Measurements from ENCODE around the gene MR1.

The MR1 gene

DNA sequence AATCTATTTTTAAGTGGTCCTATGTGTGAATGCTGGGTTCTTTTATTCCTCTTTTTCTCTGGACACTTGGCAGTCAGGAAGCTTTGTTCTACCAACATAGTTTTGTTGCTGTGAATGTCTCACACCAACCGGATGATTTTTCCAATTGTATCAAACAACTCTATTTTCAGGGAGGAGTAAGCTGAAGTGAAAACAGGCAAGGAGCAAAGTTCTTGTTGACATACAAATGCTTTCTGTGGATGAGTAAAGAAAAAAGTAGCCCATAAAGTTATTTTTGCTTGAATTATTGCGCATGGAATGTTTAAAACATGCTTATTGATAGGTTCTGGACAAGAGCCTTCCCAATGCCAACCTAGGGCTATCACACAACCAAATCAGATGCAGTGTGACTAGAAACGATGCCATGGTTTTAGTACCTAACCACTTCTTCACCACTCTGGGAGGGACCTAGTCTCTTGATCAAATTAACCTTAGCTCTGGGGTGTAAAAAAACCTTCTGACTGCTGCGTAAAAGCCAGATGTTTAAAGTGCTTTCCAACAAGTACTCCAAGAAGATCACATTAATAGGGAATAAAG is 59.2 kb downstream of the MR1 start:
- no peak overlapping the region for H3K4me3 ChIP-seq (ENCODE audit: low read length)
- H2AFZ ChIP-seq (ENCODE audit: low read depth, low read length): no peak overlapping the region
- H3K36me3 ChIP-seq (ENCODE audit: insufficient read depth, low read length): no peaks in the 10 kb centered on the region
- H3K4me1 ChIP-seq (ENCODE audit: insufficient read depth, low read length): peaks cover 38% of the 10 kb centered on the region
- no peaks in the 10 kb centered on the region for H3K27me3 ChIP-seq (ENCODE audit: insufficient read depth, low read length)
- no peaks in the 10 kb centered on the region for H3K9me3 ChIP-seq (ENCODE audit: low read length)

DNA sequence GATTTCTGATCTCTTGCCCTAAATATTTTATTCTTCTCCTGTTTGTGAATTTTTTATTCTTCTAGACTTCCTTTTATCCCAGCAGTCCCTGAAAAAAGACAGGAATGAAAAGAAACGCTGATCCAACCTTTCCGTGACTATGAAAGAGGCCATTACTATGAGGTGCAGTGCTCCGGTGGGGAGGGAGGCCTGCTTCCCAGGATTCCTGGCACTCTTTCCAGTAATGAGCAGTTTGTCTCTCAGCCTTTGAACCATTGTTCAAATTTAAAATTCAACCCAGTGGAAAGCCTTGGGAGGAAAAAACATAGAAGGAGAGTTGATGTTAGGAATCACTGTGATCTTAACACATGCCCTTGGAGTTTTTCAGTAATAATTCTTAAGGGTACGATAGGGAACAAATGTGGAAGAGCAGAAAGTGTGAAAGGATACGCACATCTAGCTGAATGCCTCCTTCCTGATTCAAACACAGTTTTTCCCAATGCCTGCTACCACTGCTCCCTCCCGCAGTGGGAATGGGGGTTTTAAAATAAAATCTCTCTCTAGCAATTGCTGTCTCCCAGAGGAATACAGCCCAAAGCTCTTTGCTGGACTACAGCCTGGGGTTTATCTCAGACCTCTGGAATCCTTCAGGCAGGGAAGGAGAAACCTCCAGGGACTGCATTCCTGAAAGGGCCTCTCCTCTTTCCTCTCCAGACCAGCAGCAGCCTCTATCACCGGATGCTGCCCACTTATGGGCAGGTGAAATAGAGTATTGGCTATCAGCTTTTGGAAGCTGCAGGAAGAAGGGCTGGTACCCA is 60.8 kb downstream of the MR1 start:
- Histone ChIP-seq H3K36me3 (ENCODE audit: insufficient read depth, low read length) (no peaks in the 10 kb centered on the region), H3K9me3 (ENCODE audit: low read length) (no peaks in the 10 kb centered on the region), H3K27me3 (ENCODE audit: insufficient read depth, low read length) (no peaks in the 10 kb centered on the region), H3K4me1 (ENCODE audit: insufficient read depth, low read length) (peaks cover 46% of the 10 kb centered on the region), H2AFZ (ENCODE audit: low read depth, low read length) (no peak overlapping the region), H3K4me3 (ENCODE audit: low read length) (no peak overlapping the region)

DNA sequence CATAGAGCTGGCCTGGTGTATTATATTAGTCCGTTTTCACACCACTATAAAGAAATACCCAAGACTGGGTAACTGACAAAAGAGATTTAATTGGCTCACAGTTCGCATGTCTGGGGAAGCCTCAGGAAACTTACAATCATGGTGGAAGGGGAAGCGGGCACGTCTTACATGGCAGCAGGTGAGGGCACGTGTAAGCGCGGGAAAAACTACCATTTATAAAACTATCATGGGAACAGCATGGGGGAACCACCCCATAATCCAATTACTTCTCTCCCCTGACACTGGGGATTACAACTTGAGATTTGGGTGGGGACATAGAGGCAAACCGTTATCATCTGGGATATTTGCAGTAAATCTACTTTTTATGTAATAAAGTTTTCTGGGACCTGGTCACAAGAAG is 61.5 kb downstream of the MR1 start:
- Histone ChIP-seq H3K4me1 (ENCODE audit: insufficient read depth, low read length) (peaks cover 50% of the 10 kb centered on the region), H3K27me3 (ENCODE audit: insufficient read depth, low read length) (no peaks in the 10 kb centered on the region), H3K4me3 (ENCODE audit: low read length) (no peak overlapping the region), H3K36me3 (ENCODE audit: insufficient read depth, low read length) (no peaks in the 10 kb centered on the region), H2AFZ (ENCODE audit: low read depth, low read length) (no peak overlapping the region), H3K9me3 (ENCODE audit: low read length) (no peaks in the 10 kb centered on the region)

DNA sequence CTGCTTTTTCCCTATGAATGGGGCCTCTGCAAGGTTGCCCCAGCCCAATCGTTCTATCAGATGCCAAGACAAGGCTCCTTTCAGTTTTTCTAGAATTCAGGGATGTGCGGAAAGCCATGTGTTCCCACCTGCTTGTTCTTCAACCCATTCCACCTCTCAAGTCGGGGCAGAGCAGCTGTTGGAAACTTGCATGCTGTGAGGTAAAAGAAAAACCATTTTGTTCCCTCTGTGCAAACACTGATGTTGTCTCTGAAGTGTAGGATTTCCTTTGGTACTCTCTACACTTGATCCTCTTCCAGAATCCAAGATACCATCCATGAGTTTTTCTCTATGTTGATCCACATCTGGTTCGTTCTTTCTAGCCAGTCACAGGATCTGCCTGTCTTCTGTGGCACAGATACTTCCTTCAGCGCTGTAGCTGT is 62.0 kb downstream of the MR1 start:
- Histone ChIP-seq H3K4me3 (ENCODE audit: low read length) (no peak overlapping the region), H2AFZ (ENCODE audit: low read depth, low read length) (no peak overlapping the region), H3K36me3 (ENCODE audit: insufficient read depth, low read length) (no peaks in the 10 kb centered on the region), H3K27me3 (ENCODE audit: insufficient read depth, low read length) (no peaks in the 10 kb centered on the region), H3K9me3 (ENCODE audit: low read length) (no peaks in the 10 kb centered on the region), H3K4me1 (ENCODE audit: insufficient read depth, low read length) (peaks cover 48% of the 10 kb centered on the region)

DNA sequence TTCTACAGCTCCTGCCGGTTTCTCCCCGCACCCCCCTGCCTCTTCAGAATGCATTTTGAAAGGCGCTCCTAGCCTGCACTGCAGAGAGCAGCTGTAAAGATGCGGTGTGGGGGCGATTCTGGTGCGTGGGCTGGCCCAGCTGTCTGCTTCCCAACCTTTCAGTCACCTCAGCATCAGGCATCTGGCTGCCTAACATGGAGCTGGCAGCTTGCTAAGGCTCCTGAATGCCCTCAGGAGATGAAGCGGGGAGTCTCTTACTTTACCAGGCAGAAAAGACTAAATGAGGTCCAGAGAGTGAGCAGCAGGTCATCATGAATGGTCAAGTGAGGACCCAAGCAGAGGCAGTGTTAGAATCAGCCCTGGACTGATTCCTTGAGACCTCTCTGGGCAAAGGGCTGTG is 63.5 kb downstream of the MR1 start:
- H3K9me3 ChIP-seq (ENCODE audit: low read length): no peaks in the 10 kb centered on the region
- H3K27me3 ChIP-seq (ENCODE audit: insufficient read depth, low read length): no peaks in the 10 kb centered on the region
- no peaks in the 10 kb centered on the region for H3K36me3 ChIP-seq (ENCODE audit: insufficient read depth, low read length)
- no peak overlapping the region for H3K4me3 ChIP-seq (ENCODE audit: low read length)
- no peak overlapping the region for H2AFZ ChIP-seq (ENCODE audit: low read depth, low read length)
- H3K4me1 ChIP-seq (ENCODE audit: insufficient read depth, low read length): peaks cover 37% of the 10 kb centered on the region

DNA sequence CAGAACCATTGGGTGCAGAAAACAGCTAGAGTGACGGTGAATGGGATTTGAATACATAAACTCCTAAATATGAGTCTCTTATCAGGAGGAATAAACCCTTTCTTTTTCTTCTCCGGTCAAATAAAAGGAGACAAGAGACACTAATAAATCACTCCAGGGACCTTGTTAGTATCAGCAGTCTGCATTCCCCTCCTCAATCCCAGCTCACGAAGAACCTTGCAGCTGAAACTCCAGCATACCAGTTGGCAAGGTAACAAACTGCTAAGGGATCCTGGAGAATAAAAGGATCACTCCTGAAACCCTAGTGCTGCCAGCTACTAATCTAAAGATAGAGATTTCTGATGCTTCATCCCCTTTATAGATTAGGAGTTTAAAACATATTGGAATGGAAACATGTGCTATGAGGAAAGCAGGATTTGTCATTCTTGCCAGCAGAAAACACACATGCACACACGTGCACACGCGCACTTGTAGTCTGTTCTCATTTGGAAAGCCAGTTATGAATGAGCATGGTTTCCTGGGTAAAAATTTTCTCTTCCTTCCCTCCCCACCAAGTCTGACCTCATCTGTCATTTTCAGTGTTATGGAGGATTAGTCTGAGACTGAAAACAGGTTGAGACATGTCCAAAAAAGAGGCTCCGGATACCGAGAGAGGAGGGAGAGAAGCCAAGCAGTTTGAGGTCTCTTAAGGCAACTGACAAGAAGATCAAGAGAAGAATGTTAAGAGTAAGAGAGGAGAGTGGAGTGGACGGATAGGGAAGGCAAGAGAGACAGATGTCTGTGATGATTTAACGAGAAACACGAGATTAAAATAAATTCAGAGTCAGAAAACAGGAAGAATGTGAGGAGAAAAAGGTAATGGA is 65.6 kb downstream of the MR1 start:
- H3K4me3 ChIP-seq (ENCODE audit: low read length): no peak overlapping the region
- H3K27me3 ChIP-seq (ENCODE audit: insufficient read depth, low read length): no peaks in the 10 kb centered on the region
- H3K4me1 ChIP-seq (ENCODE audit: insufficient read depth, low read length): peaks cover 45% of the 10 kb centered on the region
- no peaks in the 10 kb centered on the region for H3K36me3 ChIP-seq (ENCODE audit: insufficient read depth, low read length)
- no peaks in the 10 kb centered on the region for H3K9me3 ChIP-seq (ENCODE audit: low read length)
- H2AFZ ChIP-seq (ENCODE audit: low read depth, low read length): no peak overlapping the region

DNA sequence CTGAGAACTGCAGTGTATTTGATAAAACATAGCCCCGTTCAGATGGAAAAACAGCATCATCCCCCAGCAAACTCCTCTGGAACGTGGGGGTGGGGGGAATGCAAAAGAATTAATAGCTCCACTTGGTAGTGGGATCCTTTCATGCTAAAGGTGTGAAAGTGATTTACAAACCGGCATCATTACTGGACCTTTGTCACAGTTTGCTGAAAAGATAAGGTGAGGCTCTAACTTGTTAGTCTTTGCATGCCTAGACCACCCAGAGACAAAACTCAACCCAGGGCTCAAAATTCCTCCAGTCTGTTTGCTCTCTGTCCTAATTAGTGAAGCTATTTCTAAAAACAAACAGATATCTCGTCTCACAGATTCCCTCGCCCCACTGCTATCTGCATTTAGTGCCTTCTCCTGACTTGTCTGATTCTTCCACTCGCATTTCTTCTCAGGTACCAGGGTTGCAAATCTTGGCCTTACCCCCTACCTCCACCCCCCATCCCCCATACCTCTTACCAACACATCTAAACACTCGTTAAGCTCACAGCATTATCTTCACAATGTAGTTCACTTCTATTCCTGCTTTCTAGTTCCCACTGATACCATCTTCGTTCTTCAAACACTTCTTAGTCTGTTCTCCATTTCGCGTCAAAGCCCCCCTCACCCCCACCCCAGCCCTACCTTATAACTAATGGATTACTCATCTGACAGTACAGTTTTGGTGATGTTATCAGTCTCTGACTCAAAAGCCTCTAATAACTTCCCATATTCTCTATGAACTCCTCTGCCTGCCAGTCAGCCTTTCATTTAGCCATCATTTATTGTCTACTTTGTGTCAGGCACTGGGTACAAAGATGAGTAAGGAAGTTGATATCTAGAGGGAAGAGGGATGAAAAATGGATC is 66.5 kb downstream of the MR1 start:
- Histone ChIP-seq H2AFZ (ENCODE audit: low read depth, low read length) (no peak overlapping the region), H3K4me1 (ENCODE audit: insufficient read depth, low read length) (peaks cover 43% of the 10 kb centered on the region), H3K36me3 (ENCODE audit: insufficient read depth, low read length) (no peaks in the 10 kb centered on the region), H3K27me3 (ENCODE audit: insufficient read depth, low read length) (no peaks in the 10 kb centered on the region), H3K4me3 (ENCODE audit: low read length) (no peak overlapping the region), H3K9me3 (ENCODE audit: low read length) (no peaks in the 10 kb centered on the region)

DNA sequence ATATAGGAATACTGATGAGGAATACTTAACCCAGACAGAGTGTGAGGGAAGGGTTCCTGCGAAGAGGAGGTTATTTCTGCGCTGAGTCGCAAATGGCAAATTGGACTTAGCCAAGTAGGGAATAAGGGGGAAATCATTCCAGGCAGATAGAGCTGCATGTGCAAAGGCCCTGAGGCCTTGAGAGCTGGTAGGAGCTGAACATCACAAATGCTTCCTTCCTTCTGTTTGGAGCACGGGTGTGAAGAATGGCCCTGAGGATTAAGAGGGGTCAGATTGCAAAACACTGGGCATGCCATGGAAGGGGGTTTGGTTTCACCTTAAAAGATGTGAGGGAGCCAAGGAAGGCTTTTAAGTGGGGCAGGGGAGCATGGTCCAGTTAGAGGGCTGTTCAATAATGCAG is 67.2 kb downstream of the MR1 start:
- Histone ChIP-seq H2AFZ (ENCODE audit: low read depth, low read length) (no peak overlapping the region), H3K4me1 (ENCODE audit: insufficient read depth, low read length) (peaks cover 47% of the 10 kb centered on the region), H3K4me3 (ENCODE audit: low read length) (no peak overlapping the region), H3K27me3 (ENCODE audit: insufficient read depth, low read length) (no peaks in the 10 kb centered on the region), H3K36me3 (ENCODE audit: insufficient read depth, low read length) (no peaks in the 10 kb centered on the region), H3K9me3 (ENCODE audit: low read length) (no peaks in the 10 kb centered on the region)

DNA sequence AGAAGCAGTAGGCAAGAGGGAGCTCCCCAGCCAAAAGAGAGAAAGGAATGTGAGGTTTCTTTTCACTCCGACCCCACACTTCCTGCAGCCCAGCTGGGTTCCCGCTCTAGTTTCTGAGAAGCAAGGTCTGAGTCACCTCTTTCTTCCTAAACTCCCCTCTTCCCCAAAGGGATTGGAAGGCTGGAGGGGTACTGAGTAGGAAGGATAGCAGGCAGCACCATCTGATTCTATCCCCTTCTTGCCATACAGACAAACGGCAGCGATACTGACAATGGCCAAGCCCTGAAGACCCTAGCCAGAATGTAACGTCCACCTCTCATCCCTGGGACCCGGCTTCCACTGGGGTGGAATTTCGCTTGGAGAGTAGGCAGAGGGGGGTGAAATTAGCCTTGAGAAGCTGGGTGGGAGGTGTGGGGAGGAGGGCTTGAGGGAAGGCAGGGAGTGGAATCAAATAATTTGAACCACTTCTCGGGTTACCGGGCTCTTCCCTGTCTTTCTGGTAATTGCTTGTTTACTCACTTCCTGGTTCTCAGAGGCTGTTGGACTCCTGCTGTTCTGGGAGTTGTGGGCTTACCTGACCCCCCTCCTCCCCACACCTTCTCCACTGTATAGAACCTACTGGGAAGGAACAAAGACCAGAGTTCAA is 67.9 kb downstream of the MR1 start:
- Histone ChIP-seq H3K4me3 (ENCODE audit: low read length) (no peak overlapping the region), H2AFZ (ENCODE audit: low read depth, low read length) (no peak overlapping the region), H3K4me1 (ENCODE audit: insufficient read depth, low read length) (peaks cover 44% of the 10 kb centered on the region), H3K36me3 (ENCODE audit: insufficient read depth, low read length) (no peaks in the 10 kb centered on the region), H3K27me3 (ENCODE audit: insufficient read depth, low read length) (no peaks in the 10 kb centered on the region), H3K9me3 (ENCODE audit: low read length) (no peaks in the 10 kb centered on the region)

DNA sequence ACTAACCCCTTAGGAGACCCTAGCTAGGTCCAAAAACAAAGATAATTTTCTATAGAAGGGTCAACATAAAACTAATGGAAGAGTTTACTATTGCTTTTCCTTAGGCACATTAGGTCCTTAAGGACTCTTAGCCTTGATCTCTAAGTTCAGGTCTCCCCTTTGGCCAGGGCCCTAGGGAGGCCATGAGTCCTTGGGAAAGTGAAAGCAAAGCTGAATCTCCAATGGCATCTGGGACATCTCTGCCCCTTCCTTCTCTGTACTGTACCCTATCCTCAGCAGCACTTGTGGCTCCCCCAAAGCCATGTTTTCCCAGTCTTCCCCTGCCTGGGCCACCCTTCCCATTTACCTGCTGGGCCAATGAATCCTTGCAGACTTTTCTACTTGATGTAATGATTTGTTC is 69.1 kb downstream of the MR1 start:
- Histone ChIP-seq H3K36me3 (ENCODE audit: insufficient read depth, low read length) (no peaks in the 10 kb centered on the region), H2AFZ (ENCODE audit: low read depth, low read length) (no peak overlapping the region), H3K9me3 (ENCODE audit: low read length) (no peaks in the 10 kb centered on the region), H3K4me1 (ENCODE audit: insufficient read depth, low read length) (peaks cover 38% of the 10 kb centered on the region), H3K27me3 (ENCODE audit: insufficient read depth, low read length) (no peaks in the 10 kb centered on the region), H3K4me3 (ENCODE audit: low read length) (no peak overlapping the region)

DNA sequence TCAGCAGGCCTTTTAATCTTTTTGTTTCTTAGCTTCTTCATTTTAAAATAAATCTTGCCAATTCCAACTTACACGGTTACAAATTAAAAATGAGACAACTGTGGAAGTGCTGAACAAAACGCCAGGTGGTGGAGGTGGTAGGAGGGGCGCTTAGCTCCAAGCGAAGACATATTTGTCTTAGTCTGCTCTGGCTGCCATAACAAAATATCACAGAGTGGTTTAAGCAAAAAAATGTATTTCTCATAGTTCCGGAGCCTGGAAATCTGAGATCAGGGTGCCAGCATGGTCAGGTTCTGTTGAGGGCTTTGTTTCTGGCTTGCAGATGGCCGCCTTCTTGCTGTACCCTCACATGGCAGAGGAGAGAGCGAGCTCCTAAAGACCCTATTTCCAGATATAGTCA is 69.6 kb downstream of the MR1 start:
- Histone ChIP-seq H3K4me1 (ENCODE audit: insufficient read depth, low read length) (peaks cover 38% of the 10 kb centered on the region), H3K4me3 (ENCODE audit: low read length) (peak overlapping the region; percentile 88)

DNA sequence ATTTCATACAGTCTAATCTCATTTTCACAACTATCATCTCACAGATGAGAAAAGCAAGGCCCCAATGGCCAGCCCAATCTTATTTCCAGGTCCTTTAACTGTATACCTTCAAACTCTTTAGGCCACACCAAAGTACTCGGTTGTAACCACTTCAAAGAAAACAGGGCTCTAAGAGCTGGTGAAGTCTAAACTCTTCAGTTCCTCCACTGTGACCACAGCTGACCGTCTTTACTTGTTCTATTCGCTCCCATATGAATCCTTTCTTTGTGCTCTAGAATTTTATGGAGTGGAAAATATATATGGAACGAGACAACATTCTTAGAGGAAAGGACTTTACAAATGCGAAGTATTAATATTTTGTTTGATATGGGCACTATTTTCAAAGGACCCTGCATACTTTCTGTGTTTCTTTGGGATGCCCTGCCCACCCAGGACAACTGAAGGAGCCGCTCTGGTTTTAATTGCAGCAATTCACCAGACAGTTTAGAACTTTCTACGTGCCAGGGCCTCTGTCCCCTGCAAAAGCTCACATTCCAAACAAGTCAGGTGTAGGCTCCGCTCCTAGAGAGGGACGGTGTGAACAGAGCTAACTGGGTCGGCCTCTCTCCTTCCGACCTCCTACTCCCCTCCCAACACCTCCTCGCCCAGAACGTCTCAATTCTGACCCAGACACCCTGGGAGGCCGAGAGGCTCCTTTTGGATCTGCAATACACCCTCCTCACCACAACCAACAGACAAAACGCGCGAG is 70.4 kb downstream of the MR1 start:
- Histone ChIP-seq H3K36me3 (ENCODE audit: insufficient read depth, low read length) (no peaks in the 10 kb centered on the region), H3K9me3 (ENCODE audit: low read length) (no peaks in the 10 kb centered on the region), H2AFZ (ENCODE audit: low read depth, low read length) (peak overlapping the region; percentile 84), H3K4me3 (ENCODE audit: low read length) (peak overlapping the region; percentile 88), H3K27me3 (ENCODE audit: insufficient read depth, low read length) (no peaks in the 10 kb centered on the region), H3K4me1 (ENCODE audit: insufficient read depth, low read length) (peaks cover 36% of the 10 kb centered on the region)

More for the DNA sequence above, 69.6 kb downstream of the MR1 start:
- Histone ChIP-seq H2AFZ (ENCODE audit: low read depth, low read length) (no peak overlapping the region), H3K9me3 (ENCODE audit: low read length) (no peaks in the 10 kb centered on the region), H3K27me3 (ENCODE audit: insufficient read depth, low read length) (no peaks in the 10 kb centered on the region), H3K36me3 (ENCODE audit: insufficient read depth, low read length) (no peaks in the 10 kb centered on the region)
